ENCODE measurements around the gene ERBB4. TPM values are rescaled to one million over a fixed set of nuclear protein-coding genes. Genes with fewer than 3 reads are reported as not detected.

ERBB4 gene
- total RNA-seq, 1 experiment from 2014 or later = 0.04 TPM

GRCh38 chr2:212109792-212110680 is 428.6 kb downstream of the ERBB4 start:
- Histone ChIP-seq H4K8ac (replicated peaks; ENCODE audit: insufficient read length, low read depth, low read length) (no peak overlapping the region), H3K9me3 (ENCODE audit: control insufficient read depth, low read depth, low read length) (peaks cover 5% of the 10 kb centered on the region), H3K14ac (ENCODE audit: insufficient read depth, low read length) (no peak overlapping the region), H4K20me1 (ENCODE audit: control insufficient read depth, insufficient read depth, insufficient read length) (no peaks in the 10 kb centered on the region), H2BK12ac (ENCODE audit: insufficient read length, low read depth, low read length) (no peak overlapping the region), H3K23ac (ENCODE audit: insufficient read length, low read depth, low read length) (no peak overlapping the region), H2AK5ac (ENCODE audit: insufficient read length, low read length) (no peak overlapping the region), H2BK5ac (ENCODE audit: insufficient read length, low read length) (peak overlapping the region; percentile 74), H4K5ac (ENCODE audit: insufficient read length, low read depth, low read length) (no peak overlapping the region), H3K56ac (ENCODE audit: insufficient read length, low read depth, low read length) (no peak overlapping the region), H3K27ac (ENCODE audit: insufficient read length, low read depth, low read length) (peak overlapping the region; percentile 79), H2BK120ac (ENCODE audit: low read depth, low read length, poor library complexity, severe bottlenecking) (no peak overlapping the region), H3T11ph (ENCODE audit: low read length) (no peak overlapping the region), H3K4me2 (ENCODE audit: insufficient read depth, insufficient read length, low read length) (peak overlapping the region; percentile 56), H3K4me1 (ENCODE audit: insufficient read depth, low read length) (peaks cover 9% of the 10 kb centered on the region; the same call in 1 of the 2 replicates), H2BK20ac (ENCODE audit: low read depth, low read length, poor library complexity, severe bottlenecking) (no peak overlapping the region), H2BK15ac (ENCODE audit: low read depth, low read length) (no peak overlapping the region), H3K23me2 (ENCODE audit: insufficient read length, low read depth, low read length, poor library complexity, severe bottlenecking) (no peaks in the 10 kb centered on the region), H3K79me1 (ENCODE audit: insufficient read depth, low read depth, low read length, poor library complexity, severe bottlenecking) (no peaks in the 10 kb centered on the region), H2AFZ (ENCODE audit: low read length) (peak overlapping the region; percentile 83), H3K79me2 (ENCODE audit: insufficient read depth, low read length) (no peaks in the 10 kb centered on the region), H3K9ac (ENCODE audit: extremely low read depth, insufficient read length, low read length) (no peak overlapping the region), H3K18ac (ENCODE audit: insufficient read length, low read depth, low read length) (no peak overlapping the region), H3K4ac (ENCODE audit: low read depth, low read length) (no peak overlapping the region), H3K27me3 (ENCODE audit: insufficient read depth, low read length) (no peaks in the 10 kb centered on the region), H4K91ac (ENCODE audit: insufficient read length, low read depth, low read length) (no peak overlapping the region)
- H3K36me3 Mint-ChIP-seq (ENCODE audit: insufficient read depth in 1 of 3, low read depth in 3 of 3) = peaks cover 16 to 26% (median 25%) of the 10 kb centered on the region in 3 experiments
- peaks cover 33 to 34% of the 10 kb centered on the region in 2 experiments for H3K4me1 Mint-ChIP-seq
- H3K27me3 Mint-ChIP-seq (ENCODE audit: low read depth) = no peaks in the 10 kb centered on the region
- H3K27ac Mint-ChIP-seq = peak overlapping the region; percentile 53 to 84 (median 72); a peak in 6 of 7 replicates
- TF ChIP-seq, protein P1, sequence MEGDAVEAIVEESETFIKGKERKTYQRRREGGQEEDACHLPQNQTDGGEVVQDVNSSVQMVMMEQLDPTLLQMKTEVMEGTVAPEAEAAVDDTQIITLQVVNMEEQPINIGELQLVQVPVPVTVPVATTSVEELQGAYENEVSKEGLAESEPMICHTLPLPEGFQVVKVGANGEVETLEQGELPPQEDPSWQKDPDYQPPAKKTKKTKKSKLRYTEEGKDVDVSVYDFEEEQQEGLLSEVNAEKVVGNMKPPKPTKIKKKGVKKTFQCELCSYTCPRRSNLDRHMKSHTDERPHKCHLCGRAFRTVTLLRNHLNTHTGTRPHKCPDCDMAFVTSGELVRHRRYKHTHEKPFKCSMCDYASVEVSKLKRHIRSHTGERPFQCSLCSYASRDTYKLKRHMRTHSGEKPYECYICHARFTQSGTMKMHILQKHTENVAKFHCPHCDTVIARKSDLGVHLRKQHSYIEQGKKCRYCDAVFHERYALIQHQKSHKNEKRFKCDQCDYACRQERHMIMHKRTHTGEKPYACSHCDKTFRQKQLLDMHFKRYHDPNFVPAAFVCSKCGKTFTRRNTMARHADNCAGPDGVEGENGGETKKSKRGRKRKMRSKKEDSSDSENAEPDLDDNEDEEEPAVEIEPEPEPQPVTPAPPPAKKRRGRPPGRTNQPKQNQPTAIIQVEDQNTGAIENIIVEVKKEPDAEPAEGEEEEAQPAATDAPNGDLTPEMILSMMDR (conservative IDR thresholded peaks at IDR 0.05) = no peak
- H3K4me3 Mint-ChIP-seq = no peak overlapping the region
- WGBS (ENCODE audit: extremely low coverage, insufficient read length, low lambda C conversion rate) = no CpG with 5 or more reads among the region's 7 CpGs
- peaks cover 22 to 26% of the 10 kb centered on the region in 2 experiments for H3K9me3 Mint-ChIP-seq
- no peak for DNase-seq

Measured in H9 (cell line).